GM18867 (cell line): ENCODE measurements around the gene RMC1.
A peak's percentile ranks its signal among the peaks of the same experiment; 100 is the strongest.
"Not testable (repeated sequence)": the region's sequence is repeated elsewhere in the genome, so short reads cannot be mapped to it uniquely, and the experiment has no call there.

Experiments
- ATAC-seq: cut with Tn5 transposase; IDR thresholded peaks from one replicate; pipeline ENCODE4 v1.9.1; 2021; ENCODE audit warnings: mild to moderate bottlenecking, moderate library complexity; ENCODE audit not compliant: unreplicated experiment

RMC1 gene

GRCh38 chr18:23556145-23556780, 53.0 kb downstream of the RMC1 start:
- ATAC-seq, result no peak

- not testable (repeated sequence) for ATAC-seq
Observed at GRCh38 chr18:23557511-23557910, 54.2 kb downstream of the RMC1 start.

- ATAC-seq, result no peak
Observed at GRCh38 chr18:23560186-23560585, 56.9 kb downstream of the RMC1 start.

- no peak for ATAC-seq
Observed at GRCh38 chr18:23563377-23564043, 60.2 kb downstream of the RMC1 start.

GRCh38 chr18:23565916-23566547, 62.7 kb downstream of the RMC1 start:
- ATAC-seq, result no peak

- no peak for ATAC-seq
Observed at GRCh38 chr18:23567671-23568070, 64.4 kb downstream of the RMC1 start.

- no peak for ATAC-seq
Observed at GRCh38 chr18:23568281-23569138, 65.2 kb downstream of the RMC1 start.

GRCh38 chr18:23569299-23570063, 66.2 kb downstream of the RMC1 start:
- ATAC-seq, result no peak

GRCh38 chr18:23570912-23571504, 67.7 kb downstream of the RMC1 start:
- ATAC-seq, result no peak

GRCh38 chr18:23572012-23572411, 68.7 kb downstream of the RMC1 start:
- ATAC-seq, result no peak

GRCh38 chr18:23572570-23572969, 69.3 kb downstream of the RMC1 start:
- no peak for ATAC-seq

- no peak for ATAC-seq
Observed at GRCh38 chr18:23573020-23573419, 69.7 kb downstream of the RMC1 start.

GRCh38 chr18:23573626-23574431, 70.5 kb downstream of the RMC1 start:
- peak; percentile 63 for ATAC-seq

- ATAC-seq, result no peak
Observed at GRCh38 chr18:23574611-23575308, 71.4 kb downstream of the RMC1 start.

- no peak for ATAC-seq
Observed at GRCh38 chr18:23575309-23575651, 72.0 kb downstream of the RMC1 start.

GRCh38 chr18:23577521-23577920, 74.2 kb downstream of the RMC1 start:
- ATAC-seq, result not testable (repeated sequence)

GRCh38 chr18:23578067-23578701, 74.9 kb downstream of the RMC1 start:
- no peak for ATAC-seq

- no peak for ATAC-seq
Observed at GRCh38 chr18:23578891-23579653, 75.8 kb downstream of the RMC1 start.
